GM19043 (cell line): ENCODE data around the gene TTC28.
"Not testable (repeated sequence)": the region's sequence is repeated elsewhere in the genome, so short reads cannot be mapped to it uniquely, and the experiment has no call there.

Source experiments
- ATAC-seq: cut with Tn5 transposase; IDR thresholded peaks from one replicate; pipeline ENCODE4 v1.9.1; 2021; ENCODE audit warnings: low read depth; ENCODE audit not compliant: unreplicated experiment

TTC28 gene

DNA sequence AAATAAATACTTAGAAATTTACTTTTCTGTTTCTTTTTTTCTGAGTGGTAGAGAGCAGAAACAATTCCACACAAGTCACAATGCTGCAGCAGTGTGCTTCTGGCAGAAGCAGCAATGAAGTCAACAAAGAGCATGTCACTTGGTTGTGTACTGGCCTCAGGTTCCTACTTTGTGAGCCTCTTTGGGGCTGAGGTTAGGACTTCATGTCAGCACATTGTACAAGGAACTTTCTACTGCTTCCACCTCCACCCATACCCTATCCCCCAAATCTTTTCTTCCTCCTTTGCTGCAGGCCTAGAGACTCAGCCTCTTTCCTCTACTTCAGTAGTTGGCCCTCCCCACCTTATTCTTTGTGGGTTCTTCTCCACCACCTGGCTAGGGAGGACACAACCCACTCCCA lies 507.9 kb downstream of the TTC28 start:
- ATAC-seq, result no peak

DNA sequence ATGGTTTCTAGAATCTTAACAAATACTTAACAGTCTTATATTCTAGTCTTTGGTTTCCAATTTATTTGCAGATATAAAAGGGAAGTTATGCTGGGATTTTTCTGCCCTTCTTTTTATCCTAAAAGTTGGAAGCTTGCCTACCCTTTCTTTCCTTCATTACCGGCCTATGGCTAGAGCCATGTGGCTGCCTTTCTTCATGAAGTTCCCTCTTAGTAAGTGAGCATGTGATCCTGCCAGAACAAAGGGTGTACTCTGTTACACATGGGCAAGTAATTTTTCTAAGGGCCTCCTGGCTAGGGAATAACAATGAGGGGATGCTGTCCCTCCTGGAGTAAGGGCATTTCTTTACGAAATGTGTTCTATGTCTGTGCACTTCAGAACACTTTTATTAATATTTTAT lies 508.5 kb downstream of the TTC28 start:
- no peak for ATAC-seq

DNA sequence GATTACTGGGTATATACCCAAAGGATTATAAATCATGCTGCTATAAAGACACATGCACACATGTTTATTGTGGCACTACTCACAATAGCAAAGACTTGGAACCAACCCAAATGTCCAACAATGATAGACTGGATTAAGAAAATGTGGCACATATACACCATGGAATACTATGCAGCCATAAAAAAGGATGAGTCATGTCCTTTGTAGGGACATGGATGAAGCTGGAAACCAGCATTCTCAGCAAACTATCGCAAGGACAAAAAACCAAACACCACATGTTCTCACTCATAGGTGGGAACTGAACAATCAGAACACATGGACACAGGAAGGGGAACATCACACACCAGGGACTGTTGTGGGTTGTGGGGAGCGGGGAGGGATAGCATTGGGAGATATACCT lies 510.3 kb downstream of the TTC28 start:
- not testable (repeated sequence) for ATAC-seq

DNA sequence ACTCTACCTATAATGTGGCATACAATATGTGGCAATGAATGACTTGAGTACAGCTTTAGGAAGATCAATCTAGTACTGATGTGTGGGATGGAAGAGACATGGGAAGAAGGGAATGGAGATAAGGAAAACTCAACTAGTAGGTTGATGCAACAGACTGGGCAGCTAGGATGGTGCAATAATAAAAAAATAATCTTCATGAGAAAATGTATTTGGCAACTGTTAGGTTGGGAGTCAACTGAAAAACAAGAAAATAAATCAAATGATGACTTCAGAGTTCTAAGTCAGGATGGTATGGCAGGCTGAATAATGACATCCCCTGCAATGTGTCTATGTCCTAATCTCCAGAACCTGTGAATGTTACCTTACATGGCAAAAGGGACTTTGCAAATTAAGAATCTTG lies 523.8 kb downstream of the TTC28 start:
- ATAC-seq, result no peak

DNA sequence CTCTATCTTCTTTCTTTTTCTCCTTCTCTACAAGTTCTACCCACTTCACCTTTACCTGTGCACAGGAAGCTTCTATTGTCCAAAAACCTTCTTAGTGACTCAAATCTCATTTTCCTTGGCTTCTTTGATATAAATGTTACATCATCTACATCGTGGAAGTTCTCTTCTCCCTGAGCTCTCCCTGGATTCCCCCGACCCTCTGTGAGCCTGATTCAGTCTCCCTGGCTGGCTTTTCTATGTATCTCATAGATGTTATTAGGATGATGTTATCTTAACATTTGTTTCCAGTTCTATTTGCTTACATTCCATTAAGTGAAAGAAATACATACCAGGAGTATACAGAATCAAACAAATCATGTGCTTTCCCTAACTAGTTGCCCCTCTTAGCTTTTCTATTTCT lies 524.8 kb downstream of the TTC28 start:
- ATAC-seq, result no peak

DNA sequence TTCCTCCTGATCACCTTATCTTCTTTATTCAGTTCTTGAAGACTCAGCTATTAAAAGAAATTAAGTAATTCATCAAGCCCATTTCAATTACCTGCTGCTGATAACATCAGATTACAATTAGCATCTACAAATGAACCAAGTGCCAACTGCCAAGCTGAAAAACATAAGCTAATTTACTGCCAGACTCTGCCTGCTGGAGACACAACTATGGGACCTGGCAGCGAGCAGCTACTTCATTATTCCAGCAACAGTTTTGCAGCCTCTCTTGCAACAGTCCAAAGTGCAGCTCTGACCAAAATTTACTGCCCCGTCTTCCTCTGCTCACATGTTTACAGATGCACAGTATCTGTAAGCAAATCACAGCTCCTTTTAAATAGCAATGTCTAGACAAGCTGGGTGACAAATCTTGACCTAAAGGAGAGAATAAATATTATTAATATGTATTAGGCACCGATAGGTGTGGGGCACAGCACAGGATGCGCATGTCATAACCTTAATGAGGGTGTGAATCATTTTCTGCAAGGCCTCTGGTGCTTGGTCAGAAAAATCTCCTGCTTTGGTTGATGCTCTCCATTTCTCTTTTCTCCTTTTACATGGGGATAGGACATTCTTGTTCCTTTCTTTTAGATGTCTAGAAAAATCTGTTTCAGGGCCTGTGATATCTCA lies 528.4 kb downstream of the TTC28 start:
- no peak for ATAC-seq

DNA sequence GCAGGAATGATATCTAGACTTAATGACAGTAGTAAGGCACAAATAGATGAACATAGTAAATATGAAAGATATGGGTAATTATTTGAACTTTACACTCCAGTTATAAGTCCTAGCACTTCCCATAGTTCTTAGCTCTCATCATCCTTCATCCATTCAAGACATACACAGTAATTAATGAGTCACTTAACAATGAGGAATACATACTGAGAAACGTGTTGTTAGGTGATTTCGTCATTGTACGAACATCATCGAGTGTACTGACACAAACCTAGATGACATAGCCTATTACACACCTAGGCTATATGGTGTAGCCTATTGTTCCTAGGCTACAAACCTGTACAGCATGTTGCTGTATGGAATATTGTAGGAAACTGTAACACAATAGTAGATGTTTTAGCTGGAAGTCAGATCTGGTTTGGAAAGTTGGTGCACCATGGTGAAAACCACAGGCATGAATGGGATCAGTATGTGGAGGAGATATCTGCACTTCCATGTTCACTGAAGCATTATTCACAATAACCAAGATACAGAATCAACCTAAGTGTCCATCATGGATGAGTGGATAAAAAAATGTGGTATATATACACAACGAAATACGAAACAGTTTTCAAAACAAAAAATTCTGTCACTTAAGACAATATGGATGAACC lies 530.7 kb downstream of the TTC28 start:
- ATAC-seq, result no peak

DNA sequence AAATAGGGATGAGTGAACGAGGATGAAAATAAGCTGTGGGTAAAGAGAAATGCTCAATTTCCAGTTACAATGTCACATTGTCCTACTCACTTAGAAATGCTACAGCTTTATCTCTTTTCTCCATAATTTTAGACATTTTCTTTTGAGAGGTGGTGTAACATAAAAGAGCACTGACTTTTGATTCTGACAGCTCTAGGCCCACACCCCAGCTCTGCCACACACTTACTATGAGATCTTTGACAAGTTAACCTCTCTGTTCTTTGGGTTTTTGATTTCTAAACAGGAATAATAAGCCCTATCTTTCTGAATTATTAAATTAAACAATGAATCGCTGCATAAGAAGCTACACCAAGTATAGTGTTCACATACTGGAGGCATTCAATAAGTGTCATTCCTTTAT lies 532.2 kb downstream of the TTC28 start:
- no peak for ATAC-seq

DNA sequence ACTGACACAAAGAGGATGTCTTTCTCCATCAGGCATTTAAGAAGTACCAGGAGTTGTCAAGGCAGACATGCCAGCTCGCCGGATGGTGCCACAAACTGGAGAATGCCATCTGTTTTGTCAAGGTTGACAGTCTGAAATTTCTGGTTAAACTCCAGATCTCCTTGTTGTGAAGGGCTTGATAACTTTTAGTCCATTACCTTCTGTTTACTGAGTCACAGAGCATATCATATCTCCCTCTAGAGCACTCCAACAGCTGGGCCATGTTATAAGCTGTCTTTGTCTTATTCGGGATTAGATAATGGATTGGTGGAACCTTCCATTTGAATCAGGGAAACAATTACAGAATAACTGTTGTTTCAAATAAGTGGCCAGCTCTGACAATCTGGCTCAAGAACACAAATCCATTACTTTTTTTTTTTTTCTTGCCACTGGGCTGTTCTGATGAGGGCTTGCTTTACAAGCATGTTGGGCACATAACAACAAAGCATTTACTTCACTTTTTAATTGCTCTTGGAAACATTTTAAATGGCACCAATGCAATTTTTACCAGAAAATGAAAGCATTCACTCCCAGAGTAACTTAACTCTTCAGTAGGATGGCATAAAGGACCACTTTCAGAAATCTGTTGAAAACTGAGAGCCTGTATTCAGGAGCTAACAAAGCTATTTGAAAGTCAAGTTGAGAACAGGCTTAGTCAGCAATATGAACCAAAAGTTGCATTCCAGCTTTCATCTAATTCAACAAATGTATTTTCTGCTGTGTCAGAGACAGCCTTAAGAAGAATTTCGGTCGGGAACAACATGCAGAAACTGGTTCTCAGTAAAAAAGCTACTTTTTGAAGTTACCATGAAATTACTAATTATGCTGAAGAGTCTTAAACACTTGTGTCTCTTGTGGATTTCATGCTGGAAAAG lies 533.0 kb downstream of the TTC28 start:
- no peak for ATAC-seq

DNA sequence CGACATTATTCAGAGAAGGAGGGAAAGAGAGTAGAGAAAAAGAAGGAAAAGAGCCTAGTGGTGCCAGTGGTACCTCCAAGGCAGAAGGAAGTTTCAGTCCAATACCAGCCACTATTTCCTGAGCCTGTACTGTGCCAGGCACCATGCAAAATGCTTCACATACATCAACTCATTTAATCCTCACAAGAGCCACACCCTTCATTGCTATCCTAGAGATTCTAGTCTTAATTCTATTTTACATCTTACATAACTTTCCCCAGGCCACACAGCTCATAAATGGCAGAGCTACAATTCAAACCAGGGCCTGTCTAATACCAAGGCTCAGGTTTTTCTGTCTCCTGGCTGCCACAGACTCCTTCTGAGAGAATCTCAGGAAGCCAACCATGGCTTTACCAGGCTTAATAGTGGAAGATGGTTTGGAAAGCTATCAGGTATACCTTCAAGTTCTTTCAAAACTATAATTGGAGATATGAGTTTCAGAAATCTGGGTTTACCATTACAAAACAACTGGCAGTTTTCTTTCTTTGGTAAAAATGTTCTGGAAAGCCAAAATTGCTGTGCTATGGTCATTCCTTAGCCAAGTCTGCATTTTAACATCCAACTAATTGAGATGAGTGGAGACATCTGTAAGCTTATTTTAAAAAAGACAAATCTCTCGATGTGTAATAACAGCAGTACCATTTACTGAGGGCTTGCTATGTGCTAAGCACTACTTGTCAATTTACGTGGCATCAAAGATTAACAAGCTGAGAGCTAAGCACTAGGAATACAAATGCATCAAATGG lies 535.5 kb downstream of the TTC28 start:
- no peak for ATAC-seq

DNA sequence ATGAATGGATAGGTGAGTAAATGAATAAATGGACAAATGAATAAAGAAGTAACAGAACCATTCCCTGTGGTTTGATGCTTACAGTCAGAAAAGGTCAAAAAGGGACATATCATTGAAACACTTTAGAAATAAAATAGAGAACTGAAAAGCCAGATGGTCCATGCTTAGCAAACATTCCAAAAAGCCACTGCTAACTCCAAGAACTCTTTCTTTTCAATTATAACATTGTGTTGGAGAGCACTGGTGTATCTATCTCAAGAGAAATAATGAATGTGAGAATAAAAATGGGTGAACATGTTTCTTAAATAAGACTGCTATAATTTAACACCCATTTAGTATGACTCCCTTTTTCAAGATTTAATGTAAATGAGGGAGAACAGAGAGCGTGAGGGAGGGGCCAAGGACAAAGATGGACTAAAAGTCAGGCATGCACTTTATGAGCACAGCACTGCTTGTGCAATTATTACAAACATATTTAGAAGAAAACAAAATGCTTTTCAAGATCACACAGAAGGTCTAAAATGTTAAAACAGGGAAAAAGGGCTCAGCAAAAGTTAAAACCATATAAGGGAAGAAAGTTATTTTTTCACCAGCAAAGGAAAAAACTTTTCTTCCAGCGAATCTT lies 536.3 kb downstream of the TTC28 start:
- no peak for ATAC-seq

DNA sequence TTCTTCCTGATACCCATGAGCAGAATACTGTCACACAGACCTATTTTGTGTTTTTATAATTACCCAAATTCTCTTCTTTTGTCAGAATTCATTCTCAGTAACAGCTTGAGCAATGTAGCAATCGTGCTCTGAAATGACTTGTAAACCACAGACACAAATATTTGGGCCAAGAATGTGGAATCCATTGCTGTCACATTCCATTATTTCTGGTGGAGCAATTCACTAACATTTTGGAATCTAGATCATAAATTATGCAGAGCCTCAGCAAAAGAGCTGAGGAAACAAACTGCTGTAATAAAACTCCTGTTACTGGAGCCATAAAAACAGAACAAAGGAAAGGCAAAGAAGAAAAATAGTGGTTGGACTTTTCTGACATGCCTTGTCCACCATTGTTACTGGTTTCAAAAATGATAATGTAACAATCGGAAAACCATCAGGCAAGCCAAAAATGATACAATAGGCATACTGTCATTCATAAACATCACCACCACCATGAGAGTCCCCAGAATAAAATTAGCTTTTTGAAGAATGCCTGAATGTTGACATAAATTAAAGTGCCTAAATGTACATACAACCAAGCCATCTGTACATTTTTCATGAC lies 537.2 kb downstream of the TTC28 start:
- ATAC-seq, result no peak

DNA sequence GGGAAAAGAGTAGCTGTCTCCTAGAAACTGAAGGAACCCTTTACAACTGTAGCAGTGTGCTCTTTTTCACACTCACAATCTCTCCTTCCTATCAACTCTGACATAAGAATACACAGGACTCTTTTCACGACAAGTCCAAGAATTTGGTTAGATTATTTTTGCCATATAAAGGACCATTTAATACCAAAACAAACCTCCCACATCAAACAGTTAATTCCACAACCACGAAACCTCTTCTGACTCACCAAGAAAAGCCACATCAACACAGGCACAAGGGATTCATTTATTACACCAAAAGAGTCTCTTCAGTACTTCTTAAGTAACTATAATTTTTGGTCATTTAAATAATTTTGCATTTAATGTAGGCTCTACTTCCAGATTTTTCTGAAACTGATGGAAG lies 538.0 kb downstream of the TTC28 start:
- no peak for ATAC-seq

DNA sequence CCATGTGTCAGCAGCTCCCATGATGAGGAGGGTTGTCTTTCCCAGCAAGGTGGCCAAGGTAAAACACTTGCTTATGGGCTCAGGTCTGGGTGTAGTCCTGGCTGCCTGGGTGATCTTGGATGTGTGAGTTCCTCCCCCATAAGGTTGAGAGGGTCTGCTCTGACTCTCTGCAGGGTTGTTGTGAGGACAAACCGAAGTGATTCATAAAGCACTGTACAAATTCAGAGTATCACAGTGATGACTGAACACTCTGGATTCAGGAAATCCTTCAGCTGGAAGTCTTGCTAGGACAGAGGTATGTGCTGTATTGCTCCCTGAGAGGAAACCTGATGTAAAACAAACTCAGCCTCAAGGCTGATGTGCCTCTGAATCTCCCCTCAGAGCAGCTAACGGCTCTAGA lies 539.7 kb downstream of the TTC28 start:
- no peak for ATAC-seq

DNA sequence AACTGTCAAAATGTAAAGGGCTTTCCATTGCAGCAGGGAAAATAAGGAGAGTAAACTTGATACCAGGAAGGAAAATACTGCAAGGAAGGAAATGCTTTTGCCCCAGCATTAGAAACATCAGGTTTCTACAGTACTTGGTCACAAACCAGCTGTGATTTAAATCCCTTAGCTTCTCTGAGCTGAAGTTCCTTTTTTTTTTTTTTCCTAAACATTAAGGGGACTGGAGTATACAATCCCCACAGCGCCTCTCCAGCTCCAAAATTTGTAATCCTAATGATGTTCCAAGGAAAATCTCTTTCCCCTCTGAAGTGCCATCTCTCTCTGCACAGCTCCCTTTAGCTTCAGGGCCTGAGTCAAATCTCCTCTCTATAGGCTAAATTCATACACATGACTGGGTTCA lies 540.1 kb downstream of the TTC28 start:
- ATAC-seq, result no peak

DNA sequence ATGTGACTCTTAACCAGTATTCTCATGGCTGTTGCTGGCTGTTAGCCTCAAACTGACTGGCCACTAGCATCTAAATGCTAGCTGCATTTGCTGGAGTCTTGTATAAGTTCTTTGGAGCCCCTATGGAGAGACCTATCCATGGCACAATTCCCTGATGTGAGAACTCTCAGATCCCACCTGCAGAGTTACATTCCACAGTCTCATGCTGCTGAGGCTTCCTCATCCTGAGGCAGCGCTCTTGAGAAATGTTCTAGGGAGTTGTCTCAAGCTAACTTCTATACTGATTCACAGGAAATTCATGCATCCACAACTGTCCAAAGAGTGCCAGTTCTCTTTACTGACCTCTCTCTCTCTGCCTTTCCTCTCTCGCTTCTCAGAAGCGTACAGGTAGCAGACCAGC lies 542.6 kb downstream of the TTC28 start:
- ATAC-seq, result no peak

DNA sequence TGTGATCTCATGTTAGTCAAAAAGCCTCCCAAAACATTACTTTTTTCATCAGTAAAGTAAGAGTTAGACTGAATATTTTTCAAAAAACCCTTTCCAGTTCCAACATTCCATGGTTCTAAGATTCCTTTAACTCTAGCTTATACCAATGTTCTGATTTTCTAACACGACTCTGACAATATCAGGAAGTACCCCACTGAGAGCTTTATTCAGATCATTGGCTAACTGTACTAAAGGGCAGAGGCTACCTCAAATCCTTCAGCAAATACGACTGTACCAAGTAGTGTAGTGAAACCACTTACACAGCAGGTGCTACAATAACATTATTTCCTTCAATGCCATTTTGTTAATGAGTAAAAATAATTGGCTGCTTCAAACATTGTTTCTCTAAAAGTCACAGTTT lies 547.2 kb downstream of the TTC28 start:
- ATAC-seq, result no peak

DNA sequence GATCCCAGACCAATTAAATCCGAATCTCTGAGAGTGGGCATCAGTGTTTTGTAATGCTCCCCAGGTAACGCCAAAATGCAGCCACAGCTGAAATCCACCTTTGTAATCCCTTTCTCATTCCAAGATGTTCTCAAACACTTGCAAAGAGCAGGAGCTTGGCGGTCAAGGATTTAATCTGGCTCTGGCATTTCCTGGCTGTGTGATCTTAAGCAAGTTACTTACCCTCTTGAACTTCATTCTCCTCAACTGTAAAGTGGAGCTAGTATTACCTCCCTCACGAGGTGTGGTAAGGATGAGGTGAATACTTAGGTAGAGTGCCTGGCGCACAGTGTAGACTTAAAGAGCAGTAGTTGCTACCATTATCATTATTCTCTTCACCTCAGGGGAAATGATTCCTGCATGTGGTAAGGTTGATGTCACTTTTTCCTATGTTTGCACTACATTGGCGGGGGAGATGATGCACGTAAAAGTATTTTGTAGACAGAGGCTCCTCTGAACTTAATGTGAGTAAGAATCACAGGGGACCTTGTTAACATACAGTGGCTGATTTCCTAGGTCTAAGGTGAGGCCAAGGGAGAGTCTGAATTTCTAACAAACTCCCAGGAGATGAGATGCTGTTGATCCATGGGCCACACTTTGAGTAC lies 550.2 kb downstream of the TTC28 start:
- no peak for ATAC-seq

DNA sequence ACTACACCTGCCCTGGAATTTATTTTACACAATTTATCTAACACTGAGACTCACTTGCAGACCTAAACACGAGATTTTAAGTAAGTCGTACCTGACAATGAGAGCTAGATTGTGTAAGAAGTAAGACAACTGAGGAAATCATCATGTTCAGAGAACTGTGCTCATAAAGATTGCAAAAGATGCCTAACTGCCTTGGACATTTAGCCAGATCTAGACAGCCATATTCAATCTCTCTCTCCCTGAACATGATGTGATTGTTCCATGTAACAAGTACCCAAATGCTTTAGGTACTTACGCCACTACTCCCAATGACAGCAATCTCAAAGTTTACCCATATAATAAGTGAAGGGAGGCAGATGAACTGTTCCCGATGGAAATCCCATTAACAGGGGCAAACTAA lies 550.8 kb downstream of the TTC28 start:
- no peak for ATAC-seq

DNA sequence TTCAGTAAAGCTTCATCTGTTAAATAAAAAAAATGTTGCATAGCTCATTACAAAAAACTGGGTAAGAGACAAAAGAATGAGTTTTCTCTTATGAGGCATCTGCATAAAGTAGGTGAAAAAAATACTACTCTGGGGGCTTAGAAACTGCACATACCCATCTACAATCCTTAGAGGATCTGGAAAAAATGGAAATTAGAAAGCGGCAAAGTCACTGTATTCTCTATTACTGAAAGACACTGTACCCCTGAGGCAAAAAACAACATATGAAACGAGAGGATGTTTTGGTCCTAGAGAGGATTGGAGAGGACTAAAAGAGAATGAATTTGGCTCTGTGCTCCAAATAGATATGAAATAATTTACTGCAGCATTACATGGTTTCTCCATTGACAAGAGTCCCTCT lies 553.8 kb downstream of the TTC28 start:
- no peak for ATAC-seq
